Measurements from ENCODE around the gene MLYCD. TPM values are rescaled to one million over a fixed set of nuclear protein-coding genes. Genes with fewer than 3 reads are reported as not detected.

MLYCD gene
- total RNA-seq, 1 donor from 2014 or later, result 10.8 TPM

GRCh38 chr16:83958137-83958845 is 59.4 kb downstream of the MLYCD start:
- intact Hi-C loops (cut with micrococcal nuclease), result loop anchor here (5.0 kb wide), 1 partner anchor 349 kb away; no protein-coding TSS in a partner anchor
- Mint-ChIP-seq H3K27me3 (peaks cover 20% of the 10 kb centered on the region), H3K36me3 (ENCODE audit: low read depth) (no peaks in the 10 kb centered on the region), H3K4me1 (peaks cover 6% of the 10 kb centered on the region), H3K4me3 (no peak overlapping the region), H3K27ac (no peak overlapping the region), H3K9me3 (no peaks in the 10 kb centered on the region)
- ChIA-PET POLR2A (interaction anchor here (0.7 kb wide), 1 partner anchor 512 kb away, joined by 7 read pairs; no protein-coding TSS in a partner anchor), CTCF (interaction anchor here (0.6 to 2.0 kb wide), 4 partner anchors 216 to 548 kb away, joined by 3 to 9 read pairs (median 6); partner anchors contain the start of gene TAF1C)
- ATAC-seq (ENCODE audit: low read depth), result no peak
- DNase-seq, result no peak
- TF ChIP-seq CTCF (IDR thresholded peaks at IDR 0.05), result no peak

- intact Hi-C loops (cut with micrococcal nuclease), result loop anchor here (5.0 kb wide), 1 partner anchor 348 kb away; no protein-coding TSS in a partner anchor
Observed at GRCh38 chr16:83958846-83959565, 60.1 kb downstream of the MLYCD start.

GRCh38 chr16:83959656-83960434 is 60.9 kb downstream of the MLYCD start:
- ATAC-seq (ENCODE audit: low read depth) (no peak), DNase-seq (no peak)
- H3K4me3 Mint-ChIP-seq, result no peak overlapping the region
- H3K36me3 Mint-ChIP-seq (ENCODE audit: low read depth), result no peaks in the 10 kb centered on the region
- no peaks in the 10 kb centered on the region for H3K4me1 Mint-ChIP-seq
- H3K27ac Mint-ChIP-seq, result no peak overlapping the region
- POLR2A ChIA-PET, result no interaction called here
- H3K27me3 Mint-ChIP-seq, result peaks cover 10% of the 10 kb centered on the region
- no peaks in the 10 kb centered on the region for H3K9me3 Mint-ChIP-seq
- CTCF ChIA-PET, result interaction anchor here (0.7 to 1.8 kb wide), 2 partner anchors 138 to 227 kb away, joined by 3 to 8 read pairs; partner anchors contain the start of gene TAF1C
- intact Hi-C loops (cut with micrococcal nuclease), result loop anchor here (5.0 kb wide), 1 partner anchor 347 kb away; no protein-coding TSS in a partner anchor
- TF ChIP-seq CTCF (IDR thresholded peaks at IDR 0.05), result no peak

More at GRCh38 chr16:83958846-83959565, 60.1 kb downstream of the MLYCD start:
- no peak for TF ChIP-seq CTCF (IDR thresholded peaks at IDR 0.05)
- ATAC-seq (ENCODE audit: low read depth) (no peak), DNase-seq (no peak)
- Mint-ChIP-seq H3K27ac (no peak overlapping the region), H3K36me3 (ENCODE audit: low read depth) (no peaks in the 10 kb centered on the region), H3K27me3 (peaks cover 18% of the 10 kb centered on the region), H3K4me1 (peaks cover 2% of the 10 kb centered on the region), H3K4me3 (no peak overlapping the region), H3K9me3 (no peaks in the 10 kb centered on the region)
- ChIA-PET POLR2A (no interaction called here), CTCF (interaction anchor here (1.8 kb wide), 1 partner anchor 228 kb away, joined by 8 read pairs; the partner anchor contains the start of gene TAF1C)

GRCh38 chr16:83960521-83961249 is 61.8 kb downstream of the MLYCD start:
- CTCF ChIA-PET, result no interaction called here

More at GRCh38 chr16:83960521-83961249, 61.8 kb downstream of the MLYCD start:
- intact Hi-C loops (cut with micrococcal nuclease), result no loop called here
- Mint-ChIP-seq H3K4me3 (no peak overlapping the region), H3K27ac (no peak overlapping the region), H3K4me1 (no peaks in the 10 kb centered on the region), H3K27me3 (peaks cover 4% of the 10 kb centered on the region), H3K9me3 (no peaks in the 10 kb centered on the region), H3K36me3 (ENCODE audit: low read depth) (no peaks in the 10 kb centered on the region)
- DNase-seq, result no peak
- POLR2A ChIA-PET, result no interaction called here
- ATAC-seq (ENCODE audit: low read depth), result no peak
- TF ChIP-seq CTCF (IDR thresholded peaks at IDR 0.05), result no peak

Measured in activated B cell treated with CpG ODN at 0.5 μM for 24 hours (primary cell).